ENCODE results near the gene NFKB1.

The NFKB1 gene

GRCh38 chr4:102472441-102473013, 28.6 kb upstream of the NFKB1 start:
- Histone ChIP-seq H2AFZ (ENCODE audit: low read depth, low read length) (no peak overlapping the region), H3K27ac (ENCODE audit: low read length) (no peak overlapping the region), H3K79me2 (ENCODE audit: low read length) (no peaks in the 10 kb centered on the region), H3K36me3 (replicated peaks; ENCODE audit: low read depth, low read length) (no peaks in the 10 kb centered on the region), H3K9me3 (ENCODE audit: insufficient read depth, low read length) (no peaks in the 10 kb centered on the region), H3K27me3 (ENCODE audit: low read depth, low read length) (no peaks in the 10 kb centered on the region), H3K9ac (ENCODE audit: low read length) (no peak overlapping the region), H3K4me2 (ENCODE audit: low read length) (no peak overlapping the region), H4K20me1 (ENCODE audit: insufficient read depth, low read length) (no peaks in the 10 kb centered on the region), H3K4me3 (ENCODE audit: low read length) (no peak overlapping the region), H3K4me1 (ENCODE audit: low read length) (no peaks in the 10 kb centered on the region)
- no peak for TF ChIP-seq EZH2phosphoT487 (IDR thresholded peaks at IDR 0.05; ENCODE audit: low read depth)
- TF ChIP-seq, protein P1, sequence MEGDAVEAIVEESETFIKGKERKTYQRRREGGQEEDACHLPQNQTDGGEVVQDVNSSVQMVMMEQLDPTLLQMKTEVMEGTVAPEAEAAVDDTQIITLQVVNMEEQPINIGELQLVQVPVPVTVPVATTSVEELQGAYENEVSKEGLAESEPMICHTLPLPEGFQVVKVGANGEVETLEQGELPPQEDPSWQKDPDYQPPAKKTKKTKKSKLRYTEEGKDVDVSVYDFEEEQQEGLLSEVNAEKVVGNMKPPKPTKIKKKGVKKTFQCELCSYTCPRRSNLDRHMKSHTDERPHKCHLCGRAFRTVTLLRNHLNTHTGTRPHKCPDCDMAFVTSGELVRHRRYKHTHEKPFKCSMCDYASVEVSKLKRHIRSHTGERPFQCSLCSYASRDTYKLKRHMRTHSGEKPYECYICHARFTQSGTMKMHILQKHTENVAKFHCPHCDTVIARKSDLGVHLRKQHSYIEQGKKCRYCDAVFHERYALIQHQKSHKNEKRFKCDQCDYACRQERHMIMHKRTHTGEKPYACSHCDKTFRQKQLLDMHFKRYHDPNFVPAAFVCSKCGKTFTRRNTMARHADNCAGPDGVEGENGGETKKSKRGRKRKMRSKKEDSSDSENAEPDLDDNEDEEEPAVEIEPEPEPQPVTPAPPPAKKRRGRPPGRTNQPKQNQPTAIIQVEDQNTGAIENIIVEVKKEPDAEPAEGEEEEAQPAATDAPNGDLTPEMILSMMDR (IDR thresholded peaks at IDR 0.05; ENCODE audit: low read depth, low read length) = no peak

DNA sequence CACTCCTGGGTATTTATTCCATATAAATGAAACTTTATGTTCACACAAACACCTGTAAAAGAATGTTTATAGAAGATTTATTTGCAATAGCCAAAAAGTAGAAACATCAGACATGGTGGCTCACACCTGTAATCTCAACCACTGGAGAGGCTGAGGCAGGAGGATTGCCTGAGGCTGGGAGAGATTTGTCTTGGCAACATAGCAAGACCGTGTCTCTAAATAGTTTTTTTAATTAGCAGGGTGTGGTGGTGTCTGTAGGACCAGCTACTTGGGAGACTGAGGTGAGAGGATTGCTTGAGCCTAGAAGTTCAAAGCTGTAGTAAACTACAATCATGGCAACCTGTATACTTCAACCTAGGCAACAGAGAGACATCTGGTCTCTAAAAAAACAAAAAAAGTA, 27.7 kb upstream of the NFKB1 start:
- Histone ChIP-seq H3K4me1 (ENCODE audit: low read length) (no peaks in the 10 kb centered on the region), H4K20me1 (ENCODE audit: insufficient read depth, low read length) (no peaks in the 10 kb centered on the region), H3K27me3 (ENCODE audit: low read depth, low read length) (no peaks in the 10 kb centered on the region), H3K27ac (ENCODE audit: low read length) (no peak overlapping the region), H3K9me3 (ENCODE audit: insufficient read depth, low read length) (no peaks in the 10 kb centered on the region), H2AFZ (ENCODE audit: low read depth, low read length) (no peak overlapping the region), H3K4me3 (ENCODE audit: low read length) (no peak overlapping the region), H3K36me3 (replicated peaks; ENCODE audit: low read depth, low read length) (no peaks in the 10 kb centered on the region), H3K9ac (ENCODE audit: low read length) (no peak overlapping the region), H3K4me2 (ENCODE audit: low read length) (no peak overlapping the region), H3K79me2 (ENCODE audit: low read length) (no peaks in the 10 kb centered on the region)
- TF ChIP-seq, protein P1 (IDR thresholded peaks at IDR 0.05; ENCODE audit: low read depth, low read length) = no peak

DNA sequence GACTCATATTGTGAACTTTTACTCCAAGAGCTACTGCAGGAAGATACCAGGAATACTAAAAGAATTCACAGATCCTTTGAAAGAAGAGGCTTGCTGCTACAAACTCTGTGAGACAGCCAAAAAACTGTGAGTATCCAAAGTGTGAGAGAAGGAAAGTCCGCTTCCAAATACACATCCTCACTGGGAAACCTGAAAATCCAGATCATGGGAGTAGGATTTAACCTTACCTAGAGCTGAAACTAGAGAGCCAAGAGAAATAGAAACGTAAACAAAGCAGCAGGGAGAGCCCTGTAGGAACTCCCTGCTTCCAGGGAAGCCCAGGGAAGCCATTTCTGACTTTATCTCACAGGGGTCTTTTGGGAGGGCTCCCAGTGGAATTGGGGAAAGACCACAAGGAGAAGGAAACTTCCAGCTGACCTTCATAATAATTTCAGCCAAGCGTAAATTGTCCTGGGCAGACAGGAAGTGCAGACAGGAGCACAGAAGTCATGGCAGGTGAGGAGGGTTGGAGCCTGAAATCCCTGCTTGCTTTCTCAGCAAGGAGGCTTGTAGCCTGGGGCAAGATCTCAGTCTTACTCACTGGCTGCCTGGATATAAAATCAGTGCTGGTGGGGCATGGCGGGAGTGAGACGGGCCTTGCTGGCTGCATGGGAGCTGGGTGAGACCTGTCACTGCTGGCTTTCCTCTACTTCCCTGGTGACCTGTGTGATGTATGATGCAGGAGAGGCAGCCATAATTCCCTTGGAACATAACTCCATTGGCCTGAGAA, 26.2 kb upstream of the NFKB1 start:
- Histone ChIP-seq H3K9ac (ENCODE audit: low read length) (no peak overlapping the region), H3K4me2 (ENCODE audit: low read length) (no peak overlapping the region), H2AFZ (ENCODE audit: low read depth, low read length) (no peak overlapping the region), H3K9me3 (ENCODE audit: insufficient read depth, low read length) (no peaks in the 10 kb centered on the region), H3K27me3 (ENCODE audit: low read depth, low read length) (no peaks in the 10 kb centered on the region), H3K79me2 (ENCODE audit: low read length) (no peaks in the 10 kb centered on the region), H3K27ac (ENCODE audit: low read length) (no peak overlapping the region), H3K4me1 (ENCODE audit: low read length) (no peaks in the 10 kb centered on the region), H3K4me3 (ENCODE audit: low read length) (no peak overlapping the region), H3K36me3 (replicated peaks; ENCODE audit: low read depth, low read length) (no peaks in the 10 kb centered on the region), H4K20me1 (ENCODE audit: insufficient read depth, low read length) (no peaks in the 10 kb centered on the region)
- TF ChIP-seq, protein P1 (IDR thresholded peaks at IDR 0.05; ENCODE audit: low read depth, low read length) = no peak
- TF ChIP-seq EZH2phosphoT487 (IDR thresholded peaks at IDR 0.05; ENCODE audit: low read depth) = no peak

GRCh38 chr4:102477657-102478056, 23.5 kb upstream of the NFKB1 start:
- no peak for TF ChIP-seq EZH2phosphoT487 (IDR thresholded peaks at IDR 0.05; ENCODE audit: low read depth)
- TF ChIP-seq, protein P1 (IDR thresholded peaks at IDR 0.05; ENCODE audit: low read depth, low read length) = no peak
- Histone ChIP-seq H3K79me2 (ENCODE audit: low read length) (no peaks in the 10 kb centered on the region), H3K4me3 (ENCODE audit: low read length) (no peak overlapping the region), H3K27ac (ENCODE audit: low read length) (no peak overlapping the region), H3K4me1 (ENCODE audit: low read length) (no peaks in the 10 kb centered on the region), H3K27me3 (ENCODE audit: low read depth, low read length) (no peaks in the 10 kb centered on the region), H3K4me2 (ENCODE audit: low read length) (no peak overlapping the region), H3K36me3 (replicated peaks; ENCODE audit: low read depth, low read length) (no peaks in the 10 kb centered on the region), H4K20me1 (ENCODE audit: insufficient read depth, low read length) (no peaks in the 10 kb centered on the region), H2AFZ (ENCODE audit: low read depth, low read length) (no peak overlapping the region), H3K9me3 (ENCODE audit: insufficient read depth, low read length) (no peaks in the 10 kb centered on the region), H3K9ac (ENCODE audit: low read length) (no peak overlapping the region)
